IPS-11a (cell line): ENCODE results near the gene NELFCD.

ENCODE experiments used
- H3K4me3 ChIP-seq: one replicate; pipeline ENCODE4 v1.5.1; 2013; ENCODE audit warnings: low read depth, low read length, control low read depth

Gene NELFCD

GRCh38 chr20:59042796-59043631, 62.0 kb downstream of the NELFCD start:
- H3K4me3 ChIP-seq, result peak overlapping the region; percentile 70

DNA sequence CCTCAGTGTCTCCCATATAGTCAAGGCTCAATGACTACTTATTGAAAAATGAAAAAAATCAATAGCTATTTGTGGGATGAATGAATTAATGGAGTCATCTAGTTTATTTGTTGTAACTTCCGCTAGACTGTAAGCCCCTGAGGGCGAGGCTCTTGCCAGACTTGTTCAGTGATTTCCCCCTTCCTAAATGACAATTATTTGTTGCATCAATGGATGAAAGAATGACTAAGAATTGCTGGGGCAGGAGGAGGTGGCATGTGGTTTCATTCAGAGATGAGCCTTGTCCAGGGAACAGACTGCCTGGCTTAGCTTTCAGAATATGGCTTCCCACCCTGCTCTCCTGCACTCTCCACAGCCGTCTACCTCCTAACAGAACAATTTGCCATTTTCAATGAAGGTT, 62.6 kb downstream of the NELFCD start:
- no peak overlapping the region for H3K4me3 ChIP-seq

GRCh38 chr20:59044295-59044694, 63.2 kb downstream of the NELFCD start:
- H3K4me3 ChIP-seq, result no peak overlapping the region
